Peyer's patch (tissue), 4 donors: ENCODE results near the gene AOC3. TPM values are rescaled to one million over a fixed set of nuclear protein-coding genes. Genes with fewer than 3 reads are reported as not detected.
"Not testable (repeated sequence)": the region's sequence is repeated elsewhere in the genome, so short reads cannot be mapped to it uniquely, and the experiment has no call there.

Experiments used
- DNase-seq, 3 donors: peaks; one replicate each; pipeline ENCODE4 v3.0.0-alpha.2; 2017 to 2019
- H3K27ac ChIP-seq, 4 donors: fragments of 200-600 bp; sonication (generic); one replicate each; pipeline ENCODE4 v1.5.1; 2016 to 2019
- H3K27me3 ChIP-seq, 2 donors: fragments of 200-600 bp; sonication (generic); one replicate each; pipeline ENCODE4 v1.5.1; 2019
- H3K36me3 ChIP-seq, 3 donors: fragments of 200-600 bp; sonication (generic); one replicate each; pipeline ENCODE4 v1.5.1; 2016 to 2019
- H3K4me1 ChIP-seq, 4 donors: fragments of 200-600 bp; sonication (generic); one replicate each; pipeline ENCODE4 v1.5.1; 2016 to 2019
- H3K4me3 ChIP-seq, 4 donors: fragments of 200-600 bp; sonication (generic); 1 replicate in 3 of 4; 2 replicates in 1 of 4; pipeline ENCODE4 v1.5.1; 2016 to 2019; ENCODE audit warnings: mild to moderate bottlenecking in 1 of 4
- H3K9me3 ChIP-seq, 4 donors: fragments of 200-600 bp; sonication (generic); one replicate each; pipeline ENCODE4 v1.5.1; 2016 to 2019; ENCODE audit warnings: mild to moderate bottlenecking in 1 of 4
- CTCF ChIP-seq, 6 experiments: fragments of 450-650 bp in 4 of 6; fragments of 200-600 bp in 2 of 6; sonication (generic) in 1 of 6; IDR thresholded peaks; one replicate each; pipeline ENCODE4 v1.5.1; 2017 to 2019; ENCODE audit warnings: antibody characterized with exemption in 6 of 6, mild to moderate bottlenecking in 3 of 6, moderate library complexity in 1 of 6
- POLR2A ChIP-seq, 2 donors: fragments of 450-650 bp; IDR thresholded peaks; one replicate each; pipeline ENCODE4 v1.5.1; 2017; ENCODE audit warnings: antibody characterized with exemption in 2 of 2, mild to moderate bottlenecking in 2 of 2, moderate library complexity in 2 of 2
- total RNA-seq, 4 donors: library from RNA; depleted of rRNA; stranded (reverse); fragments of >200 nt; gene quantifications; one replicate each; pipeline ENCODE4 v1.1.0, GENCODE V29; 2016

AOC3 gene
- total RNA-seq, 4 donors from 2014 or later, result 3.3 to 11.4 (median 7.0) TPM

GRCh38 chr17:42857389-42857788 lies 6.4 kb downstream of the AOC3 start:
- no peaks in the 10 kb centered on the region for H3K9me3 ChIP-seq
- no peaks in the 10 kb centered on the region for H3K36me3 ChIP-seq
- TF ChIP-seq CTCF (IDR thresholded peaks at IDR 0.05), result no peak
- no peak for TF ChIP-seq POLR2A (IDR thresholded peaks at IDR 0.05)
- no peaks in the 10 kb centered on the region for H3K27me3 ChIP-seq
- H3K4me1 ChIP-seq, result no peaks in the 10 kb centered on the region
- H3K27ac ChIP-seq, result no peak overlapping the region
- H3K4me3 ChIP-seq, result no peak overlapping the region
- DNase-seq, result no peak

- Histone ChIP-seq H3K9me3 (no peaks in the 10 kb centered on the region), H3K36me3 (no peaks in the 10 kb centered on the region), H3K4me1 (peaks cover 0 to 11% (median 0%) of the 10 kb centered on the region in 4 donors), H3K4me3 (no peak overlapping the region), H3K27ac (no peak overlapping the region), H3K27me3 (no peaks in the 10 kb centered on the region)
- TF ChIP-seq CTCF (IDR thresholded peaks at IDR 0.05), result no peak
- no peak for TF ChIP-seq POLR2A (IDR thresholded peaks at IDR 0.05)
- no peak for DNase-seq
Observed at GRCh38 chr17:42865638-42866094, 14.7 kb downstream of the AOC3 start.

GRCh38 chr17:42866216-42866615 lies 15.2 kb downstream of the AOC3 start:
- TF ChIP-seq POLR2A (IDR thresholded peaks at IDR 0.05) (no peak), CTCF (IDR thresholded peaks at IDR 0.05) (no peak)
- peaks cover 0 to 11% (median 0%) of the 10 kb centered on the region in 4 donors for H3K4me1 ChIP-seq
- H3K36me3 ChIP-seq, result no peaks in the 10 kb centered on the region
- H3K9me3 ChIP-seq, result no peaks in the 10 kb centered on the region
- H3K4me3 ChIP-seq, result no peak overlapping the region
- H3K27ac ChIP-seq, result no peak overlapping the region
- DNase-seq, result no peak
- no peaks in the 10 kb centered on the region for H3K27me3 ChIP-seq

- no peak for DNase-seq
- no peak overlapping the region for H3K27ac ChIP-seq
- no peaks in the 10 kb centered on the region for H3K9me3 ChIP-seq
- no peaks in the 10 kb centered on the region for H3K36me3 ChIP-seq
- no peak for TF ChIP-seq CTCF (IDR thresholded peaks at IDR 0.05)
- TF ChIP-seq POLR2A (IDR thresholded peaks at IDR 0.05), result no peak
- H3K27me3 ChIP-seq, result no peaks in the 10 kb centered on the region
- H3K4me1 ChIP-seq, result peaks cover 0 to 11% (median 0%) of the 10 kb centered on the region in 4 donors
- H3K4me3 ChIP-seq, result no peak overlapping the region
Observed at GRCh38 chr17:42866631-42867575, 15.9 kb downstream of the AOC3 start.

DNA sequence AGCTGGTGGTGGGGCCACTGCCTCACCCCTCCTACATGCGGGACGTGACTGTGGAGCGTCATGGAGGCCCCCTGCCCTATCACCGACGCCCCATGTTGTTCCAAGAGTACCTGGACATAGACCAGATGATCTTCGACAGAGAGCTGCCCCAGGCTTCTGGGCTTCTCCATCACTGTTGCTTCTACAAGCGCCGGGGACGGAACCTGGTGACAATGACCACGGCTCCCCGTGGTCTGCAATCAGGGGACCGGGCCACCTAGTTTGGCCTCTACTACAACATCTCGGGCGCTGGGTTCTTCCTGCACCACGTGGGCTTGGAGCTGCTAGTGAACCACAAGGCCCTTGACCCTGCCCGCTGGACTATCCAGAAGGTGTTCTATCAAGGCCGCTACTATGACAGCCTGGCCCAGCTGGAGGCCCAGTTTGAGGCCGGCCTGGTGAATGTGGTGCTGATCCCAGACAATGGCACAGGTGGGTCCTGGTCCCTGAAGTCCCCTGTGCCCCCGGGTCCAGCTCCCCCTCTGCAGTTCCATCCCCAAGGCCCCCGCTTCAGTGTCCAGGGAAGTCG lies 16.8 kb downstream of the AOC3 start:
- H3K27ac ChIP-seq, H3K27me3 ChIP-seq, DNase-seq, H3K36me3 ChIP-seq, H3K4me3 ChIP-seq, H3K9me3 ChIP-seq: not testable (repeated sequence)
- peaks cover 0 to 11% (median 0%) of the 10 kb centered on the region in 4 donors for H3K4me1 ChIP-seq

GRCh38 chr17:42868338-42868737 lies 17.3 kb downstream of the AOC3 start:
- Histone ChIP-seq H3K27ac (no peak overlapping the region), H3K4me3 (no peak overlapping the region), H3K9me3 (no peaks in the 10 kb centered on the region), H3K36me3 (no peaks in the 10 kb centered on the region), H3K27me3 (no peaks in the 10 kb centered on the region), H3K4me1 (peaks cover 0 to 11% (median 0%) of the 10 kb centered on the region in 4 donors)
- no peak for TF ChIP-seq CTCF (IDR thresholded peaks at IDR 0.05)
- TF ChIP-seq POLR2A (IDR thresholded peaks at IDR 0.05), result no peak
- DNase-seq, result no peak
